Upper lobe of left lung (tissue), 6 donors: ENCODE data around the gene CDCA5. TPM values are rescaled to one million over a fixed set of nuclear protein-coding genes. Genes with fewer than 3 reads are reported as not detected.

Experiments
- ATAC-seq, 2 donors: fragments of 200-7000 bp; cut with Tn5 transposase; one replicate each; pipeline ENCODE4 v1.9.1; 2022; ENCODE audit warnings: mild to moderate bottlenecking in 2 of 2, moderate library complexity in 2 of 2; ENCODE audit not compliant: low FRiP score in 2 of 2
- DNase-seq, 2 donors: peaks; one replicate each; pipeline ENCODE4 v3.0.0-alpha.2; 2019 to 2020
- H3K27ac ChIP-seq, 4 donors: fragments of 200-600 bp; sonication (generic); one replicate each; pipeline ENCODE4 v1.5.1; 2016 to 2019
- H3K27me3 ChIP-seq, 4 donors: fragments of 200-600 bp; sonication (generic); one replicate each; pipeline ENCODE4 v1.5.1; 2017 to 2019
- H3K36me3 ChIP-seq, 4 donors: fragments of 200-600 bp; sonication (generic); one replicate each; pipeline ENCODE4 v1.5.1; 2016 to 2019
- H3K4me1 ChIP-seq, 4 donors: fragments of 200-600 bp; sonication (generic); one replicate each; pipeline ENCODE4 v1.5.1; 2018 to 2019
- H3K4me3 ChIP-seq, 4 donors: fragments of 200-600 bp; sonication (generic); one replicate each; pipeline ENCODE4 v1.5.1; 2017 to 2019; ENCODE audit warnings: mild to moderate bottlenecking in 2 of 4, moderate library complexity in 1 of 4
- H3K9me3 ChIP-seq, 4 donors: fragments of 200-600 bp; sonication (generic); one replicate each; pipeline ENCODE4 v1.5.1; 2018 to 2019
- EP300 ChIP-seq, 4 donors: sonication (generic); formaldehyde crosslinking; IDR thresholded peaks; one replicate each; pipeline ENCODE4 v1.5.1; 2017; ENCODE audit warnings: antibody characterized with exemption in 4 of 4, control low read depth in 2 of 4
- POLR2A ChIP-seq, 4 donors: fragments of 450-650 bp; IDR thresholded peaks; one replicate each; pipeline ENCODE4 v1.5.1; 2016 to 2017; ENCODE audit warnings: antibody characterized with exemption in 4 of 4, mild to moderate bottlenecking in 2 of 4
- POLR2AphosphoS5 ChIP-seq, 2 donors: sonication (generic); formaldehyde crosslinking; IDR thresholded peaks; one replicate each; pipeline ENCODE4 v1.5.1; 2017; ENCODE audit warnings: antibody characterized with exemption in 2 of 2
- WGBS, 2 donors: methylation state at CpG; one replicate each; pipeline ENCODE4 v1.1.5; 2017 to 2018; 5-methylcytosine and 5-hydroxymethylcytosine counted together
- total RNA-seq, 6 donors: library from RNA; depleted of rRNA in 4 of 6; stranded (reverse); fragments of >200 nt in 4 of 6; gene quantifications; one replicate each; pipeline versions ENCODE4 v1.1.0 to v1.2.1, GENCODE V29; 2016 to 2021
- TF ChIP-seq, protein P1 (sequence below), 6 experiments: fragments of 450-650 bp in 4 of 6; fragments of 200-600 bp in 2 of 6; sonication (generic) in 2 of 6; IDR thresholded peaks; one replicate each; pipeline ENCODE4 v1.5.1; 2016 to 2019; ENCODE audit warnings: antibody characterized with exemption in 6 of 6
- donor health status: DM: no; HTN: no; CAD: no; lungs with moderate emphysema.
- donor health status: DM: no; HTN: yes; CAD: no; lungs with severe emphysema.

Gene CDCA5, protein sequence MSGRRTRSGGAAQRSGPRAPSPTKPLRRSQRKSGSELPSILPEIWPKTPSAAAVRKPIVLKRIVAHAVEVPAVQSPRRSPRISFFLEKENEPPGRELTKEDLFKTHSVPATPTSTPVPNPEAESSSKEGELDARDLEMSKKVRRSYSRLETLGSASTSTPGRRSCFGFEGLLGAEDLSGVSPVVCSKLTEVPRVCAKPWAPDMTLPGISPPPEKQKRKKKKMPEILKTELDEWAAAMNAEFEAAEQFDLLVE
- 1 to 10 TPM; 1.0 to 4.4 (median 1.8) TPM for total RNA-seq

DNA sequence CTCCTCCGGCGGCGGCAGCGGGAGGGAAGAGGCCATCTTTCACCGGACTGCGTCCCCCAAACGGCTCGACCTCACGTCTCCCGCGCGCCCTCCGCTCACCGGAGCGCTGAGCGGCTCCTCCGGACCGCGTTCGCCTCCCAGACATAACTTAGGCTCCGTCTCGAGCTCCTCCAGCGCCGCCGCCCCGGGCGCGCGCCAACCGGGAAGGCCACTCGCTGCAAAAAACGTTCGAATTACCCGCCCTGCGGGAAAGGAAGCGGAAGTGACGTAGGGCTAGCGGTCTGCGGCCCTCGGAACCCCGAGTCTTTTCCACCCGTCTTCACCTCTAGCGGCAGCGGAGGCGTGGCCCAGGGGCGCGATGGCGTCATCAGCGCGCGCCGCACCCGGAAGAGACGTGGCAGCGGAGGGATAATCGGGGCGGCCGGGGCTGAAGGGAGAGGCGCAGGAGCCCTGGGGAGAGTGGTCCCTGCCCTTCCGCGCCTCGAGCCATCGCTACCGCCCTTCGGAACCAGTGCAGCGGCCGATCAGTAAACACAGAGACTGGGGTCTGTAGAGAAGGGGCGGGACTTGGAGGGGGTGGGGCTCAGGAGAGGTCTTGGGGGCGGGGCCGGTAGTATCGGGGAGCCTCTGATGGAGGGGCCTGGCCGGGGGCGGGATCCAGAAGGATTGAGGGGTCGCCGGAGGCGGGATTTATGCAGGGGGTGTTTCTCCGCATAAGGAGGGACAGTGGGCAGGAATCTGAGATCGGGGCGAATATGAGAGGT is at the start of gene CDCA5, which contains the start of gene ZFPL1:
Gene CDCA5, minus strand, starts transcription at position 207 of the 764 bp plus-strand sequence. Its CDS starts 62 bp downstream, at position 145.
Gene ZFPL1, plus strand, starts transcription at position 389 of the 764 bp plus-strand sequence. CDS start 477 bp downstream, outside the sequence.
- peaks cover 8 to 41% (median 28%) of the 10 kb centered on the region in 4 donors for H3K36me3 ChIP-seq
- H3K4me3 ChIP-seq: peak within 1 kb of the TSS; percentile 59 to 88 (median 82)
- H3K27ac ChIP-seq: peak within 1 kb of the TSS; percentile 89 to 98 (median 96)
- peak; percentile 93 to 100 for DNase-seq
- TF ChIP-seq POLR2A (IDR thresholded peaks at IDR 0.05) (peak in 3 of 4 donors; percentile 45 to 82 (median 55)), EP300 (IDR thresholded peaks at IDR 0.05) (peak in 1 of 4 donors; percentile 63), POLR2AphosphoS5 (IDR thresholded peaks at IDR 0.05) (peak; percentile 96 to 98)
- TF ChIP-seq, protein P1, sequence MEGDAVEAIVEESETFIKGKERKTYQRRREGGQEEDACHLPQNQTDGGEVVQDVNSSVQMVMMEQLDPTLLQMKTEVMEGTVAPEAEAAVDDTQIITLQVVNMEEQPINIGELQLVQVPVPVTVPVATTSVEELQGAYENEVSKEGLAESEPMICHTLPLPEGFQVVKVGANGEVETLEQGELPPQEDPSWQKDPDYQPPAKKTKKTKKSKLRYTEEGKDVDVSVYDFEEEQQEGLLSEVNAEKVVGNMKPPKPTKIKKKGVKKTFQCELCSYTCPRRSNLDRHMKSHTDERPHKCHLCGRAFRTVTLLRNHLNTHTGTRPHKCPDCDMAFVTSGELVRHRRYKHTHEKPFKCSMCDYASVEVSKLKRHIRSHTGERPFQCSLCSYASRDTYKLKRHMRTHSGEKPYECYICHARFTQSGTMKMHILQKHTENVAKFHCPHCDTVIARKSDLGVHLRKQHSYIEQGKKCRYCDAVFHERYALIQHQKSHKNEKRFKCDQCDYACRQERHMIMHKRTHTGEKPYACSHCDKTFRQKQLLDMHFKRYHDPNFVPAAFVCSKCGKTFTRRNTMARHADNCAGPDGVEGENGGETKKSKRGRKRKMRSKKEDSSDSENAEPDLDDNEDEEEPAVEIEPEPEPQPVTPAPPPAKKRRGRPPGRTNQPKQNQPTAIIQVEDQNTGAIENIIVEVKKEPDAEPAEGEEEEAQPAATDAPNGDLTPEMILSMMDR (IDR thresholded peaks at IDR 0.05): peak in 3 of 6 experiments; percentile 30 to 48 (median 39)
- H3K27me3 ChIP-seq: no peaks in the 10 kb centered on the region
- 0 to 1% methylated on average over 19 to 76 of the region's 79 CpGs for WGBS, 2 donors
- peaks cover 15 to 24% (median 19%) of the 10 kb centered on the region in 4 donors for H3K4me1 ChIP-seq
- peak; percentile 94 to 98 for ATAC-seq
- H3K9me3 ChIP-seq: no peaks in the 10 kb centered on the region

DNA sequence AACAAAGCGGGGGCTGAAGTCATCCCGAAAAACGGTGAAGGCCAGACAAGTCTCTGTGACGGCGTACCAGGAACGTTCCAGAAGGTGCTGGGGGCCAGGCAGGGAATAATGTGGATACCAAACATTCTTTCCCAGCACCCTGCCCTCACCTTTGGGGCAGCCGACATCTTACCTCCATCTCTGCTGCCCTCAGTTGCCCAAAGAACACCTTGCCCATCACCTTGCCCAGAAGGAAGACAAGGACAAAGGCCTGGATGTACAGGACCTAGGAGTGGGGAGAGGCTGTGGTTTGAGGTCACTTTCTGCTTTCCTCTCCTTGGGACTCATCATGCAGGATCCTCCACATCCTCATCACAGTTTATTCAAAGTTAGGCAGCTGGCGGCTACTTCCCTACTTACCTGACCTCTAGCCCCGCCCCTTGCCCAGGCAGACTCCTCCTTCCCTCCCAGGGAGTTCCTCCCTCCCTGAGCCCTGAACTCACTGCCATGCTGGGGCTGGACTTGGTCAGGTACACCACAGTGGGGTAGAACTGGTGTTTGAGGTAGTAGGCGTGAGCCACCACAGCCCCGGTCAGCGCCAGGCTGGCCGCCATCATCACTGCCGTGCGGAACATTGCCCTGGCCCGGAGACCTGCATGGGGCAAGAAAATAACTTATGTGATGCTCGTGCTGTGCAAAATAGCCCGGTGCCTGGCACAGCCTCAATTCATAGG is 49.3 kb upstream of the CDCA5 start:
- 46% methylated on average over 18 of the region's 18 CpGs for WGBS, 2 donors
- H3K9me3 ChIP-seq: no peaks in the 10 kb centered on the region

DNA sequence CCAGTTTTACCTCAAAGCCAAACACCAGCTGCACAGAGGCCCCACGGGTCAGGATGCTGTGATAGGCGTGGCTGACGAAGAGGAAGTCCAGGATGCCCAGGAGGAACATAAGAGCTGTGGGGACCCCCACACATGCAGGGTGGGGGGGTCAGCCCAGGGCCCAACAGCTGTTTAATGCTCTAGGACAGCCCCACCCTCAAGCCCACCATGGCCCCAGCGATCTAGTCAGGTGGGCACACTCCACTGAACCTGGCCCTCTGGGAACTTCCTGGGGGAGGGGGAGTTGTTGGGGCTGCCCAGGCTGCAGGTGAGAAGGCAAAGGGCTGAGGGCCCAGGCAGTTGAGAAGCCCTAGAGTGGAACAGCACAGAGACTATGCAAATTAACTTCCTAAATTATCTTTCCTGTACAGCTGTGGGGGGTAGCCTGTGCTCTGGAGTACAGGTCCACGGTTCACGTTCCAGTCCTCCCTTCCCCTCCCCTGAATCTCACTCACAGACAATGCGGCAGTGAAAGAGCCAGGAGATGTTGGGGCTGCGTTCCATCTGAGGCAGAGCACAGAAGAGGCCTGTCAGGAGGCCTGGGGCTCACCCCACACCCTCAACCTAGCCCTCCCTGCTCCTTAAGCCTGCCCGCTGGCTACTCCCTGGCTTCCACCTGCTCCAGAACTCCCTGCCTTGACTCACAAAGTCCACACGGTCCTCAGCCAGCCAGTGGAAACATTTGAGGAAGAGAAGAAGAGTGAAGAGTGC is 48.6 kb upstream of the CDCA5 start:
- H3K27ac ChIP-seq: peak overlapping the region in 3 of 4 donors; percentile 97 to 99 (median 98)
- no peak for ATAC-seq
- DNase-seq: no peak
- H3K9me3 ChIP-seq: no peaks in the 10 kb centered on the region
- H3K4me3 ChIP-seq: peak overlapping the region in 3 of 4 donors; percentile 67 to 98 (median 86)
- H3K4me1 ChIP-seq: peaks cover 24 to 33% (median 27%) of the 10 kb centered on the region in 4 donors
- no peak for TF ChIP-seq EP300 (IDR thresholded peaks at IDR 0.05)
- TF ChIP-seq, protein P1 (IDR thresholded peaks at IDR 0.05): no peak
- no peak for TF ChIP-seq POLR2AphosphoS5 (IDR thresholded peaks at IDR 0.05)
- no peak for TF ChIP-seq POLR2A (IDR thresholded peaks at IDR 0.05)
- 70 to 74% methylated on average over 6 to 10 of the region's 10 CpGs for WGBS, 2 donors
- H3K27me3 ChIP-seq: no peaks in the 10 kb centered on the region
- H3K36me3 ChIP-seq: peaks cover 32 to 55% (median 53%) of the 10 kb centered on the region in 4 donors

More for the DNA sequence above, 49.3 kb upstream of the CDCA5 start:
- peak overlapping the region; percentile 67 to 98 (median 88) for H3K4me3 ChIP-seq
- H3K27ac ChIP-seq: peak overlapping the region; percentile 97 to 99 (median 98)
- no peaks in the 10 kb centered on the region for H3K27me3 ChIP-seq
- TF ChIP-seq POLR2A (IDR thresholded peaks at IDR 0.05) (no peak), POLR2AphosphoS5 (IDR thresholded peaks at IDR 0.05) (no peak), EP300 (IDR thresholded peaks at IDR 0.05) (no peak)
- TF ChIP-seq, protein P1 (IDR thresholded peaks at IDR 0.05): no peak
- ATAC-seq: peak in 1 of 2 donors; percentile 17
- H3K36me3 ChIP-seq: peaks cover 27 to 47% (median 46%) of the 10 kb centered on the region in 4 donors
- peaks cover 24 to 33% (median 27%) of the 10 kb centered on the region in 4 donors for H3K4me1 ChIP-seq
- peak; percentile 82 to 90 for DNase-seq

DNA sequence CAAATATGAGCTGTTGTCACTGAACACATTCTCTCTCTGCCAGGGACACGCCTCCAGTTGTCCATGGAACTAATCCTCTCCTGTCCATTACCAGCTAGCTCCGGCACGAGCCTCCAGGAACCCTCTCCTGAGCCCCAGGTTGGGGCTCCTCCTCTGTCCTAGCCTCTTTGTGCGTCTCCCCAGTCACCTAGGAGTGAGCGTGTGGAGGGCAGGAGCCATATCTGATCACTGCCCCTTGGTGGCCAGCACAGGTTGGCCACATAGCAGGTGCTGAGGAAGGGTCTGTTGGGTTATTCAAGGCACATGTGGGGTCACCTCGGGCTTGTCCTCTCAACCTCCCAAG is 48.0 kb upstream of the CDCA5 start:
- 85 to 100% methylated on average over 2 to 6 of the region's 6 CpGs for WGBS, 2 donors
- DNase-seq (no peak), ATAC-seq (no peak)
- Histone ChIP-seq H3K27ac (peak overlapping the region in 1 of 4 donors; percentile 97), H3K27me3 (no peaks in the 10 kb centered on the region), H3K4me3 (no peak overlapping the region), H3K36me3 (peaks cover 37 to 60% (median 58%) of the 10 kb centered on the region in 4 donors), H3K4me1 (peaks cover 24 to 33% (median 27%) of the 10 kb centered on the region in 4 donors), H3K9me3 (no peaks in the 10 kb centered on the region)
- TF ChIP-seq EP300 (IDR thresholded peaks at IDR 0.05): no peak
- TF ChIP-seq POLR2A (IDR thresholded peaks at IDR 0.05): no peak
- TF ChIP-seq, protein P1 (IDR thresholded peaks at IDR 0.05): no peak
- no peak for TF ChIP-seq POLR2AphosphoS5 (IDR thresholded peaks at IDR 0.05)
